HepG2 (cell line): ENCODE results near the gene KRTCAP2. TPM values are rescaled to one million over a fixed set of nuclear protein-coding genes. Genes with fewer than 3 reads are reported as not detected.

Source experiments
- GLI4 ChIP-seq: sonication (generic); formaldehyde crosslinking; IDR thresholded peaks from 2 replicates; pipeline ENCODE4 v1.5.1; 2020; ENCODE audit warnings: missing genetic modification reagents, mild to moderate bottlenecking, moderate library complexity, borderline replicate concordance
- NRL ChIP-seq: sonication (generic); formaldehyde crosslinking; IDR thresholded peaks from 2 replicates; pipeline ENCODE4 v1.5.0; 2020; ENCODE audit warnings: missing genetic modification reagents, mild to moderate bottlenecking, moderate library complexity, borderline replicate concordance
- ZBTB4 ChIP-seq: sonication (generic); formaldehyde crosslinking; IDR thresholded peaks from 2 replicates; pipeline ENCODE4 v1.4.0; 2020; ENCODE audit warnings: missing genetic modification reagents, mild to moderate bottlenecking, borderline replicate concordance
- ZMAT3 ChIP-seq: sonication (generic); formaldehyde crosslinking; conservative IDR thresholded peaks from 2 replicates; pipeline ENCODE4 v1.7.0; 2021; ENCODE audit warnings: missing genetic modification reagents
- ZNF329 ChIP-seq: sonication (generic); formaldehyde crosslinking; IDR thresholded peaks from 2 replicates; pipeline ENCODE4 v1.9.0; 2021; ENCODE audit warnings: low read depth, mild to moderate bottlenecking, missing genetic modification reagents
- ZNF33B ChIP-seq: sonication (generic); formaldehyde crosslinking; IDR thresholded peaks from 2 replicates; pipeline ENCODE4 v1.5.1; 2020; ENCODE audit warnings: mild to moderate bottlenecking, missing genetic modification reagents
- ZNF367 ChIP-seq: sonication (generic); formaldehyde crosslinking; IDR thresholded peaks from 2 replicates; pipeline ENCODE4 v1.4.0; 2020; ENCODE audit warnings: missing genetic modification reagents, borderline replicate concordance
- ZNF557 ChIP-seq: sonication (generic); formaldehyde crosslinking; IDR thresholded peaks from 2 replicates; pipeline ENCODE4 v1.4.0; 2020; ENCODE audit warnings: missing genetic modification reagents
- ZNF614 ChIP-seq: IDR thresholded peaks from 2 replicates; pipeline ENCODE4 v1.6.1; 2018; ENCODE audit warnings: missing biosample characterization, missing genetic modification reagents, inconsistent platforms, borderline replicate concordance
- ZNF891 ChIP-seq: sonication (generic); formaldehyde crosslinking; IDR thresholded peaks from 2 replicates; pipeline ENCODE4 v1.5.0; 2020; ENCODE audit warnings: mild to moderate bottlenecking, missing genetic modification reagents
- polyA plus RNA-seq, 8 experiments: library from polyadenylated mRNA; depleted of rRNA in 3 of 8; stranded (reverse) in 7 of 8; unstranded in 1 of 8; fragments of >200 nt; fragmentation: Illumina TruSeq in 4 of 8; extraction: Trizol in 4 of 8; gene quantifications; 2 replicates each; pipeline versions ENCODE4 v1.2.1 to v1.2.3, GENCODE V29; 2011 to 2016; ENCODE audit warnings: low read depth in 4 of 8, missing spikeins in 1 of 8, mixed read lengths in 1 of 8; ENCODE audit not compliant: insufficient read depth in 1 of 8
- total RNA-seq, 5 experiments: library from RNA; depleted of rRNA; stranded (reverse); fragments of >200 nt; fragmentation: Illumina TruSeq; extraction: Trizol; gene quantifications; 2 replicates each; pipeline ENCODE4 v1.2.3, GENCODE V29; 2016; ENCODE audit warnings: low read depth in 1 of 5
- TF ChIP-seq, protein P1 (sequence below): sonication (generic); formaldehyde crosslinking; IDR thresholded peaks from 2 replicates; pipeline ENCODE4 v1.4.0; 2020; ENCODE audit warnings: missing genetic modification reagents
- TF ChIP-seq, protein P2 (sequence below): sonication (generic); IDR thresholded peaks from 2 replicates; pipeline ENCODE4 v1.6.1; 2016; ENCODE audit warnings: low read depth, borderline replicate concordance

Gene KRTCAP2
- total and polyA plus RNA-seq, 2 of the 13 experiments (the other 11 are each of a cell fraction or from before 2014, with no cell fraction given) = 77.3 to 79.4 TPM

- TF ChIP-seq, protein P1, sequence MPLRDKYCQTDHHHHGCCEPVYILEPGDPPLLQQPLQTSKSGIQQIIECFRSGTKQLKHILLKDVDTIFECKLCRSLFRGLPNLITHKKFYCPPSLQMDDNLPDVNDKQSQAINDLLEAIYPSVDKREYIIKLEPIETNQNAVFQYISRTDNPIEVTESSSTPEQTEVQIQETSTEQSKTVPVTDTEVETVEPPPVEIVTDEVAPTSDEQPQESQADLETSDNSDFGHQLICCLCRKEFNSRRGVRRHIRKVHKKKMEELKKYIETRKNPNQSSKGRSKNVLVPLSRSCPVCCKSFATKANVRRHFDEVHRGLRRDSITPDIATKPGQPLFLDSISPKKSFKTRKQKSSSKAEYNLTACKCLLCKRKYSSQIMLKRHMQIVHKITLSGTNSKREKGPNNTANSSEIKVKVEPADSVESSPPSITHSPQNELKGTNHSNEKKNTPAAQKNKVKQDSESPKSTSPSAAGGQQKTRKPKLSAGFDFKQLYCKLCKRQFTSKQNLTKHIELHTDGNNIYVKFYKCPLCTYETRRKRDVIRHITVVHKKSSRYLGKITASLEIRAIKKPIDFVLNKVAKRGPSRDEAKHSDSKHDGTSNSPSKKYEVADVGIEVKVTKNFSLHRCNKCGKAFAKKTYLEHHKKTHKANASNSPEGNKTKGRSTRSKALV (CRISPR knock-in tag) = 0 out of 2 replicates have a peak, but pooled peaks have one; percentile 41
- TF ChIP-seq ZNF367 (no peak), ZNF614 (0 out of 2 replicates have a peak, but pooled peaks have one; percentile 9), ZNF33B (CRISPR knock-in tag) (no peak), ZBTB4 (CRISPR knock-in tag) (no peak), NRL (0 out of 2 replicates have a peak, but pooled peaks have one; percentile 38), ZNF329 (CRISPR knock-in tag) (0 out of 2 replicates have a peak, but pooled peaks have one; percentile 16), ZMAT3 (CRISPR knock-in tag) (no peak; the same call in 1 of the 2 replicates), ZNF891 (CRISPR knock-in tag) (peak; percentile 14; the same call in 1 of the 2 replicates), GLI4 (CRISPR knock-in tag) (0 out of 2 replicates have a peak, but pooled peaks have one; percentile 24), ZNF557 (CRISPR knock-in tag) (no peak)
- TF ChIP-seq, protein P2, sequence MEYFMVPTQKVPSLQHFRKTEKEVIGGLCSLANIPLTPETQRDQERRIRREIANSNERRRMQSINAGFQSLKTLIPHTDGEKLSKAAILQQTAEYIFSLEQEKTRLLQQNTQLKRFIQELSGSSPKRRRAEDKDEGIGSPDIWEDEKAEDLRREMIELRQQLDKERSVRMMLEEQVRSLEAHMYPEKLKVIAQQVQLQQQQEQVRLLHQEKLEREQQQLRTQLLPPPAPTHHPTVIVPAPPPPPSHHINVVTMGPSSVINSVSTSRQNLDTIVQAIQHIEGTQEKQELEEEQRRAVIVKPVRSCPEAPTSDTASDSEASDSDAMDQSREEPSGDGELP = 0 out of 2 replicates have a peak, but pooled peaks have one; percentile 2
- TF ChIP-seq, all 625 proteins: peak for 11
Measured at GRCh38 chr1:155140630-155140953, 32.5 kb downstream of the KRTCAP2 start (continued).
